Spleen (tissue), 11 donors: Measurements from ENCODE around the gene ATF4. TPM values are rescaled to one million over a fixed set of nuclear protein-coding genes. Genes with fewer than 3 reads are reported as not detected.

Experiments
- DNase-seq: peaks from one replicate; pipeline ENCODE4 v3.0.0-alpha.2; 2020
- H3K27ac ChIP-seq, 8 donors: fragments of 200-600 bp; sonication (generic) in 7 of 8; 1 replicate in 4 of 8; 2 replicates in 4 of 8; pipeline versions ENCODE4 v1.5.0 to v1.8.0; 2016 to 2021; ENCODE audit warnings: inconsistent platforms in 4 of 8, mild to moderate bottlenecking in 4 of 8, moderate library complexity in 1 of 8
- H3K27me3 ChIP-seq, 7 donors: fragments of 200-600 bp; sonication (generic) in 6 of 7; replicated peaks in 1 of 7; 1 replicate in 4 of 7; 2 replicates in 3 of 7; pipeline versions ENCODE4 v1.5.0 to v1.8.0; 2016 to 2021; ENCODE audit warnings: inconsistent platforms in 3 of 7, mild to moderate bottlenecking in 1 of 7
- H3K36me3 ChIP-seq, 6 donors: fragments of 200-600 bp; sonication (generic) in 5 of 6; 1 replicate in 4 of 6; 2 replicates in 2 of 6; pipeline versions ENCODE4 v1.5.0 to v1.8.0; 2016 to 2021; ENCODE audit warnings: inconsistent platforms in 2 of 6
- H3K4me1 ChIP-seq, 6 donors: fragments of 200-600 bp; sonication (generic) in 5 of 6; 1 replicate in 3 of 6; 2 replicates in 3 of 6; pipeline versions ENCODE4 v1.5.0 to v1.8.0; 2016 to 2021; ENCODE audit warnings: inconsistent platforms in 3 of 6
- H3K4me3 ChIP-seq, 8 donors: fragments of 200-600 bp; sonication (generic) in 7 of 8; 1 replicate in 4 of 8; 2 replicates in 4 of 8; pipeline versions ENCODE4 v1.5.0 to v1.8.0; 2016 to 2021; ENCODE audit warnings: inconsistent platforms in 4 of 8, mild to moderate bottlenecking in 4 of 8, moderate library complexity in 2 of 8
- H3K9me3 ChIP-seq, 8 donors: fragments of 200-600 bp; sonication (generic) in 7 of 8; 1 replicate in 4 of 8; 2 replicates in 4 of 8; pipeline versions ENCODE4 v1.5.0 to v1.8.0; 2016 to 2021; ENCODE audit warnings: inconsistent platforms in 4 of 8
- POLR2A ChIP-seq, 3 donors: fragments of 450-650 bp; IDR thresholded peaks; one replicate each; pipeline ENCODE4 v1.5.1; 2017; ENCODE audit warnings: antibody characterized with exemption in 3 of 3, mild to moderate bottlenecking in 1 of 3
- POLR2AphosphoS5 ChIP-seq, 3 donors: sonication (generic); formaldehyde crosslinking; IDR thresholded peaks; one replicate each; pipeline ENCODE4 v1.5.1; 2017; ENCODE audit warnings: antibody characterized with exemption in 3 of 3
- WGBS, 5 donors: extraction: QIAGEN DNeasy Blood & Tissue Kit in 3 of 5; methylation state at CpG; one replicate each; pipeline versions ENCODE4 v1.1.5 to v1.1.7; 2013 to 2018; 5-methylcytosine and 5-hydroxymethylcytosine counted together
- intact Hi-C: fragments of 100-400 bp; cut with DNase I; formaldehyde crosslinking; loops from one replicate; pipeline ENCODE4 v1.15.0; 2023; ENCODE audit warnings: low total_unique reads
- polyA plus RNA-seq, 3 donors: library from polyadenylated mRNA; stranded (reverse); fragments of 200-250 nt; gene quantifications; one replicate each; pipeline ENCODE4 v1.2.1, GENCODE V29; 2013
- total RNA-seq, 7 donors: library from RNA; depleted of rRNA in 3 of 7; stranded (reverse); fragments of >200 nt in 3 of 7; fragmentation: NEBNext Ultra II Directional in 4 of 7; extraction: Animal tissue kit (Norgen Biotek cat#: 25700) in 4 of 7; gene quantifications; one replicate each; pipeline versions ENCODE4 v1.1.0 to v1.2.1, GENCODE V29; 2016 to 2021
- TF ChIP-seq, protein P1 (sequence below), 11 experiments: fragments of 200-600 bp in 7 of 11; fragments of 450-650 bp in 4 of 11; sonication (generic) in 4 of 11; IDR thresholded peaks in 8 of 11; conservative IDR thresholded peaks in 3 of 11; 1 replicate in 7 of 11; 2 replicates in 4 of 11; pipeline versions ENCODE4 v1.4.0 to v1.8.0; 2016 to 2021; ENCODE audit warnings: antibody characterized with exemption in 11 of 11, inconsistent platforms in 4 of 11, mild to moderate bottlenecking in 1 of 11
- donor health status: healthy with polysubstance abuse.
- donor health status: DM: no; HTN: no; CAD: no; lungs with moderate emphysema.
- donor health status: DM: no; HTN: no; CAD: no.
- donor health status: Bipolar disorder and iron deficiency.
- donor health status: healthy.
- donor health status: DM: no; HTN: no; CAD: no.
- donor health status: DM: yes; HTN: yes; CAD: no.

Gene ATF4
- total and polyA plus RNA-seq, 10 donors: 190 to 414 (median 274) TPM

DNA sequence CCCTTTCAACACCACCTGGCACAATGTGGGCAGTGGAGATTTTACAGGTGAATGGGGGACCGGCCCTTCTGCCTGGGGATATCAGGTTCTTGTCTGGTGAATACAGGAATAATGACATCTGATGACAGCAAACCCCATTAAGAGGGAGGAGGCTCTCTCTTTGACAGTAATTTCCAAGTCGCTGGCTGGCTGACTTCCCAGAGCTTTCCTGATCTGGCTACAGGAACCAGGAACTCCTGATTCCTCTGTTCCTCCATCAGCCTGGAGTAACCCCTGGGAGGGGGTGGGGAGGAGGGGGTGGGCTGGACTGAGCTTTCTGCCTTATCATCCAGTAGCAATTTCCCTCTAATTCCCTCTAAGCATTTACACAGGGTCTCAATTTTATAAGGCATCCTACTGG, 22.0 kb upstream of the ATF4 start:
- no peaks in the 10 kb centered on the region for H3K9me3 ChIP-seq
- no peaks in the 10 kb centered on the region for H3K27me3 ChIP-seq
- H3K27ac ChIP-seq: no peak overlapping the region
- peaks cover 9 to 60% (median 31%) of the 10 kb centered on the region in 6 donors for H3K4me1 ChIP-seq
- WGBS, 5 donors: 55 to 78% (median 68%) methylated on average over 2 of the region's 2 CpGs
- no peaks in the 10 kb centered on the region for H3K36me3 ChIP-seq
- no peak overlapping the region for H3K4me3 ChIP-seq
- DNase-seq: no peak
- TF ChIP-seq POLR2A (IDR thresholded peaks at IDR 0.05) (no peak), POLR2AphosphoS5 (IDR thresholded peaks at IDR 0.05) (no peak)
- TF ChIP-seq, protein P1, sequence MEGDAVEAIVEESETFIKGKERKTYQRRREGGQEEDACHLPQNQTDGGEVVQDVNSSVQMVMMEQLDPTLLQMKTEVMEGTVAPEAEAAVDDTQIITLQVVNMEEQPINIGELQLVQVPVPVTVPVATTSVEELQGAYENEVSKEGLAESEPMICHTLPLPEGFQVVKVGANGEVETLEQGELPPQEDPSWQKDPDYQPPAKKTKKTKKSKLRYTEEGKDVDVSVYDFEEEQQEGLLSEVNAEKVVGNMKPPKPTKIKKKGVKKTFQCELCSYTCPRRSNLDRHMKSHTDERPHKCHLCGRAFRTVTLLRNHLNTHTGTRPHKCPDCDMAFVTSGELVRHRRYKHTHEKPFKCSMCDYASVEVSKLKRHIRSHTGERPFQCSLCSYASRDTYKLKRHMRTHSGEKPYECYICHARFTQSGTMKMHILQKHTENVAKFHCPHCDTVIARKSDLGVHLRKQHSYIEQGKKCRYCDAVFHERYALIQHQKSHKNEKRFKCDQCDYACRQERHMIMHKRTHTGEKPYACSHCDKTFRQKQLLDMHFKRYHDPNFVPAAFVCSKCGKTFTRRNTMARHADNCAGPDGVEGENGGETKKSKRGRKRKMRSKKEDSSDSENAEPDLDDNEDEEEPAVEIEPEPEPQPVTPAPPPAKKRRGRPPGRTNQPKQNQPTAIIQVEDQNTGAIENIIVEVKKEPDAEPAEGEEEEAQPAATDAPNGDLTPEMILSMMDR (IDR thresholded peaks at IDR 0.05 in 8 of 11, conservative IDR thresholded peaks at IDR 0.05 in 3 of 11): no peak
- intact Hi-C loops: loop anchor here (10.0 kb wide), 1 partner anchor 94 kb away; no protein-coding TSS in a partner anchor

DNA sequence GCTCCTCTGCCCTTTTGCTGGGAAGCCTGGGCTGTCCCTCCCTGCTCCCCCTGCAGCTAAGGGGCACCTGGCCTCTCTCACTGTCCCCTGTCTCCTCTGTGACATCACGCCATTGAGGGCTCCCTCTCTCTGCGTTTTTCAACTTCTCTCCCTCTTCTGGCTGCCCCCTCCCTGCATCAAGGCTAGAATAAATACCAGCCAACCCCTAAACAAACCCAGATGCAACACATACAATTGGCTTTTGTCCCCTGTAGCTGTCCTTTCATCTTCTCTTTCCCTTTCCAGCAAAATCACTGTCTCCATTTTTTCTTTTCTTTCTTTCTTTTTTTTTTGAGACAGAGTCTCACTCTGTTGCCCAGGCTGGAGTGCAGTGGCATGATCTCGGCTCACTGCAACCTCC, 21.6 kb upstream of the ATF4 start:
- no peak overlapping the region for H3K27ac ChIP-seq
- H3K4me1 ChIP-seq: peaks cover 13 to 61% (median 36%) of the 10 kb centered on the region in 6 donors
- WGBS, 5 donors: 65 to 81% (median 74%) methylated on average over 3 of the region's 3 CpGs
- H3K27me3 ChIP-seq: no peaks in the 10 kb centered on the region
- no peaks in the 10 kb centered on the region for H3K9me3 ChIP-seq
- DNase-seq: no peak
- no peak overlapping the region for H3K4me3 ChIP-seq
- TF ChIP-seq POLR2A (IDR thresholded peaks at IDR 0.05) (no peak), POLR2AphosphoS5 (IDR thresholded peaks at IDR 0.05) (no peak)
- TF ChIP-seq, protein P1 (IDR thresholded peaks at IDR 0.05 in 8 of 11, conservative IDR thresholded peaks at IDR 0.05 in 3 of 11): no peak
- peaks cover 0 to 2% (median 1%) of the 10 kb centered on the region in 6 donors for H3K36me3 ChIP-seq
- intact Hi-C loops: loop anchor here (10.0 kb wide), 1 partner anchor 94 kb away; no protein-coding TSS in a partner anchor

DNA sequence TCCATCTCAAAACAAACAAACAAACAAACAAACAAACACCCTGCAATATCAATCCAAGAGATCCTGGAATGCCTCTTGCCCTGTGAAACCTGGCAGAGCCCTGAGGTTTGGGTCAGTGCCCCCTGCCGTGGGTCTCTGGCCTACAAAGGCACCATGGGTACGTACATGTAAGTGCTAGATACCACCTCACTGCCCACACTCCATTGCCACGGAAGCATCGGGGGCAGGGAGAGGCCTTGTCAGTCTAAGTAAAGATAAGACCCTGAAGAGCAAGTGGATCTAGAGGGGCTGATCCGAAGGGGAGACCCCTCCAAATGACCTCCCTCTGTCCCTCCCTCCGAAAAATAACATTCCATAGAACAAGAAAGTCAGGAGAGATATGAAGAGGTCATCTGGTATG, 20.3 kb upstream of the ATF4 start:
- Histone ChIP-seq H3K27ac (no peak overlapping the region), H3K9me3 (no peaks in the 10 kb centered on the region), H3K36me3 (peaks cover 3 to 15% (median 14%) of the 10 kb centered on the region in 6 donors), H3K4me1 (peaks cover 17 to 66% (median 46%) of the 10 kb centered on the region in 6 donors), H3K4me3 (no peak overlapping the region), H3K27me3 (no peaks in the 10 kb centered on the region)
- intact Hi-C loops: no loop called here
- TF ChIP-seq, protein P1 (IDR thresholded peaks at IDR 0.05 in 8 of 11, conservative IDR thresholded peaks at IDR 0.05 in 3 of 11): no peak
- TF ChIP-seq POLR2A (IDR thresholded peaks at IDR 0.05) (no peak), POLR2AphosphoS5 (IDR thresholded peaks at IDR 0.05) (no peak)
- DNase-seq: no peak
- WGBS, 5 donors: 84 to 91% (median 86%) methylated on average over 4 to 6 of the region's 6 CpGs

DNA sequence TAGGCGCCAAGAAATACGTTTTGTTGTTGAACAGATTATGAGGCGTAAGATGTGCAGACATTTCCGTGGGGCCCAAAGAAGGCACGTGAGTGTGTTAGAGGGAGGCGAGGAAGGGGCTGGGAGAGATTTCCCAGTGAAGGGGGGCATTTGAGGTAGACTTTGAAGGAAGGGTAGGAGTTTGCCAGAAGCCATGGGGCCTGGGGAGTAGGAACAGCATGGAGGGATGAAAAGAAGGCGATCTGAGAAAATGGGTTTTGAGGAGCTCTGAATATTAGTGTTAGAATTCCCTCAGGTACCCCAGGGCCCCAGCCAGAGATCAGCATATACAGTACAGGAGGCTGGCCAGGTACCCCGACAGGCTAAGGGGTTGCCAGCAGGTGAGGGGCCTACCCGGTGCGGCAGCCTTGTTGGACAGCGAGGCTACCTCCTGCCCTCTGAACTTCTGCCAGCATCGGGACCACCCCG, 18.7 kb upstream of the ATF4 start:
- Histone ChIP-seq H3K36me3 (peaks cover 3 to 31% (median 29%) of the 10 kb centered on the region in 6 donors), H3K4me3 (peak overlapping the region in 7 of 8 donors; percentile 93 to 99 (median 98)), H3K27me3 (no peaks in the 10 kb centered on the region), H3K27ac (peak overlapping the region; percentile 80 to 93 (median 87)), H3K9me3 (no peaks in the 10 kb centered on the region), H3K4me1 (peaks cover 17 to 62% (median 40%) of the 10 kb centered on the region in 6 donors)
- WGBS, 5 donors: 49 to 59% (median 52%) methylated on average over 11 to 13 of the region's 13 CpGs
- DNase-seq: no peak
- intact Hi-C loops: no loop called here
- TF ChIP-seq POLR2AphosphoS5 (IDR thresholded peaks at IDR 0.05) (no peak), POLR2A (IDR thresholded peaks at IDR 0.05) (no peak)
- TF ChIP-seq, protein P1 (IDR thresholded peaks at IDR 0.05 in 8 of 11, conservative IDR thresholded peaks at IDR 0.05 in 3 of 11): no peak
